Gastrocnemius medialis (tissue), 4 donors: ENCODE data around the gene PGM2. TPM values are rescaled to one million over a fixed set of nuclear protein-coding genes. Genes with fewer than 3 reads are reported as not detected.

Experiments
- ATAC-seq, 2 donors: fragments of 150-250 bp; one replicate each; pipeline ENCODE4 v1.9.1; 2016
- DNase-seq, 2 donors: peaks; one replicate each; pipeline ENCODE4 v3.0.0-alpha.2; 2019
- H3K27ac ChIP-seq, 4 donors: fragments of 200-600 bp; sonication (generic); 1 replicate in 1 of 4; 2 replicates in 3 of 4; pipeline ENCODE4 v1.5.1; 2016 to 2018; ENCODE audit warnings: mild to moderate bottlenecking in 2 of 4, moderate library complexity in 1 of 4
- H3K27me3 ChIP-seq, 3 donors: fragments of 200-600 bp; sonication (generic) in 2 of 3; 1 replicate in 1 of 3; 2 replicates in 2 of 3; pipeline versions ENCODE4 v1.5.1 to v1.6.0; 2016 to 2019; ENCODE audit warnings: mild to moderate bottlenecking in 1 of 3, moderate library complexity in 1 of 3
- H3K36me3 ChIP-seq, 2 donors: fragments of 200-600 bp; sonication (generic) in 1 of 2; one replicate each; pipeline ENCODE4 v1.5.1; 2017 to 2018
- H3K4me1 ChIP-seq, 2 donors: fragments of 200-600 bp; sonication (generic) in 1 of 2; one replicate each; pipeline ENCODE4 v1.5.1; 2016 to 2017; ENCODE audit warnings: mild to moderate bottlenecking in 2 of 2
- H3K4me3 ChIP-seq, 4 donors: fragments of 200-600 bp; sonication (generic) in 3 of 4; 1 replicate in 1 of 4; 2 replicates in 3 of 4; pipeline ENCODE4 v1.5.1; 2016 to 2019; ENCODE audit warnings: mild to moderate bottlenecking in 2 of 4
- H3K9me3 ChIP-seq, 3 donors: fragments of 200-600 bp; sonication (generic) in 2 of 3; 1 replicate in 1 of 3; 2 replicates in 2 of 3; pipeline ENCODE4 v1.5.1; 2016 to 2019
- POLR2A ChIP-seq, 2 donors: fragments of 450-650 bp; IDR thresholded peaks; one replicate each; pipeline ENCODE4 v1.6.1; 2017; ENCODE audit warnings: antibody characterized with exemption in 2 of 2, mild to moderate bottlenecking in 2 of 2, moderate library complexity in 2 of 2
- in situ Hi-C, 4 donors: fragments of 200-750 bp; cut with MboI; loops; one replicate each; pipeline versions ENCODE4 v1.15.0 to v1.8.0; 2017; ENCODE audit warnings: low sequenced_read_pairs in 4 of 4
- intact Hi-C: fragments of 100-400 bp; cut with DNase I; formaldehyde crosslinking; loops from one replicate; pipeline ENCODE4 v1.15.1; 2023; ENCODE audit warnings: low total_unique reads
- total RNA-seq, 4 donors: library from RNA; depleted of rRNA; stranded (reverse); fragments of >200 nt; gene quantifications; one replicate each; pipeline versions ENCODE4 v1.1.0 to v1.2.3, GENCODE V29; 2016
- TF ChIP-seq, protein P1 (sequence below), 5 experiments: fragments of 450-650 bp in 3 of 5; fragments of 200-600 bp in 2 of 5; sonication (generic) in 2 of 5; IDR thresholded peaks in 4 of 5; conservative IDR thresholded peaks in 1 of 5; 1 replicate in 4 of 5; 2 replicates in 1 of 5; pipeline ENCODE4 v1.5.1; 2016 to 2019; ENCODE audit warnings: antibody characterized with exemption in 5 of 5, mild to moderate bottlenecking in 3 of 5, moderate library complexity in 3 of 5

PGM2 gene
- total RNA-seq, 4 donors from 2014 or later: 0.92 to 3.7 (median 2.1) TPM

DNA sequence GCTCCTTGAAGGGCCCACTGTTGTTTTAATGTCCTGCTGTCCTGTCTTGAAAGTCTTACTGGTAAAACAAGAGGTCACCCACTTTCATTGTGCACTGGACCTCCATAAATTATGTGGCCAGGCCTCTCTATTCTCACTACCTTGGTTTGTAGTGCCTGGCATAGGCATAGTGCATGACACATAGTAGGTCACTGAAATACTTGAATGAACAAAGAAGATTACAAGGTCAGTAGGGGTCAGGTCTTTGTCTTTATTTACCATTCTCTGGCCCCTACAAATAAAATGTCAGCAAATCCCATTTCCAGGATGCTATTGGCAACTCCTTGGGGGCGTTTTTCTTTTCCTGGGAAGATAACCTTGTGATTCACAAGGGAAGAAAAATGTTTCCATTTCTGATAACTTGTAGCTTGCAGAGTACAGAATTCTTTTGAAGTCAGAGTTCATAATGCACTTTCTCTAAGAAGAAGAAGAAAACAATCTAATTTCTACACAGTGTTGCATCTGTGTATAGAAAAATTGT lies 1.4 kb downstream of the PGM2 start:
- DNase-seq: no peak
- ATAC-seq: no peak
- H3K27me3 ChIP-seq: no peaks in the 10 kb centered on the region
- TF ChIP-seq, protein P1, sequence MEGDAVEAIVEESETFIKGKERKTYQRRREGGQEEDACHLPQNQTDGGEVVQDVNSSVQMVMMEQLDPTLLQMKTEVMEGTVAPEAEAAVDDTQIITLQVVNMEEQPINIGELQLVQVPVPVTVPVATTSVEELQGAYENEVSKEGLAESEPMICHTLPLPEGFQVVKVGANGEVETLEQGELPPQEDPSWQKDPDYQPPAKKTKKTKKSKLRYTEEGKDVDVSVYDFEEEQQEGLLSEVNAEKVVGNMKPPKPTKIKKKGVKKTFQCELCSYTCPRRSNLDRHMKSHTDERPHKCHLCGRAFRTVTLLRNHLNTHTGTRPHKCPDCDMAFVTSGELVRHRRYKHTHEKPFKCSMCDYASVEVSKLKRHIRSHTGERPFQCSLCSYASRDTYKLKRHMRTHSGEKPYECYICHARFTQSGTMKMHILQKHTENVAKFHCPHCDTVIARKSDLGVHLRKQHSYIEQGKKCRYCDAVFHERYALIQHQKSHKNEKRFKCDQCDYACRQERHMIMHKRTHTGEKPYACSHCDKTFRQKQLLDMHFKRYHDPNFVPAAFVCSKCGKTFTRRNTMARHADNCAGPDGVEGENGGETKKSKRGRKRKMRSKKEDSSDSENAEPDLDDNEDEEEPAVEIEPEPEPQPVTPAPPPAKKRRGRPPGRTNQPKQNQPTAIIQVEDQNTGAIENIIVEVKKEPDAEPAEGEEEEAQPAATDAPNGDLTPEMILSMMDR (IDR thresholded peaks at IDR 0.05 in 4 of 5, conservative IDR thresholded peaks at IDR 0.05 in 1 of 5): no peak
- TF ChIP-seq POLR2A (IDR thresholded peaks at IDR 0.05): no peak
- no peaks in the 10 kb centered on the region for H3K36me3 ChIP-seq
- peak overlapping the region in 1 of 4 donors; percentile 76 for H3K27ac ChIP-seq
- H3K4me1 ChIP-seq: peaks cover 10 to 11% of the 10 kb centered on the region in 2 donors
- in situ Hi-C loops: no loop called here
- intact Hi-C loops: loop anchor here (2.0 to 5.0 kb wide), 3 partner anchors 44 to 149 kb away; partner anchors contain the start of gene TBC1D1
- H3K4me3 ChIP-seq: peak overlapping the region in 2 of 4 donors; percentile 75 to 88
- no peaks in the 10 kb centered on the region for H3K9me3 ChIP-seq

DNA sequence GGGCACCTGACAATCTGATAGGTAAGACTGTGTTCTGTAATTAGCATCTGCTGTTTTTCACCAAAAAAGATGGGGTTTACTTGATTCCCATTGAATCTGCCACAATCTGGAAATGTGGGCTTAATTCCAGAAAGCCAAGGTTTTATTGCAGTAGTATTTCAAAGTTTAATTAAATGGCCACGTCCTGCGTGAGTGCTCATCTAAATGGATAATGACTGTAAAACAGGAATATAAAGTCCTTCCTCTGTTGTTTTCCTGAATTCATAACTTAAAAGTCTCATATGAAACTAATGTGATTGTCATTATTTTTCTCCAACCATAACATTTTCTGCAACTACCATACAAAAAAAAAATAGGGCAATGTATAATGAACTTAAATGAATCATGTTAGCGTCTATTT lies 2.4 kb downstream of the PGM2 start:
- peaks cover 10 to 11% of the 10 kb centered on the region in 2 donors for H3K4me1 ChIP-seq
- no peak for DNase-seq
- H3K36me3 ChIP-seq: no peaks in the 10 kb centered on the region
- ATAC-seq: no peak
- no peaks in the 10 kb centered on the region for H3K27me3 ChIP-seq
- H3K27ac ChIP-seq: no peak overlapping the region
- no peak overlapping the region for H3K4me3 ChIP-seq
- TF ChIP-seq, protein P1 (IDR thresholded peaks at IDR 0.05 in 4 of 5, conservative IDR thresholded peaks at IDR 0.05 in 1 of 5): no peak
- H3K9me3 ChIP-seq: no peaks in the 10 kb centered on the region
- intact Hi-C loops (loop anchor here (5.0 kb wide), 2 partner anchors 43 to 148 kb away; no protein-coding TSS in a partner anchor), in situ Hi-C loops (no loop called here)

DNA sequence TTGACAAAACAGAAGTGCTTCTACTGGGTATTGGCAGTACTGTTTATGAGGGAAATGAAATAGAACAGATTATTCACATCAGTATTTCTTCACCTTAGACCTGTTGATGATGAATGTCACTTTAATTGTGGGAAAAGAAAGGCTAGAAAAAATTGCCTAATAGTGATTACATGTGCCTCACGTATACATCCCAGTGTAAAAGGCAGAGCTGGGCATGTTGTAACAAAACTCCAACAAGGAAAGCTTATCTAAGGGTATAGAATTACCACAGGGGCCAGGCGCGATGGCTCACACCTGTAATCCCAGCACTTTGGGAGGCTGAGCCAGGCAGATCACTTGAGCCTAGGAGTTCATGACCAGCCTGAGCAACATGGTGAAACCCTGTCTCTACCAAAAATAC lies 4.2 kb downstream of the PGM2 start:
- DNase-seq (no peak), ATAC-seq (no peak)
- Histone ChIP-seq H3K27me3 (no peaks in the 10 kb centered on the region), H3K27ac (no peak overlapping the region), H3K36me3 (peaks cover 0 to 6% of the 10 kb centered on the region in 2 donors), H3K4me1 (peaks cover 7 to 11% of the 10 kb centered on the region in 2 donors), H3K4me3 (no peak overlapping the region), H3K9me3 (no peaks in the 10 kb centered on the region)
- TF ChIP-seq, protein P1 (IDR thresholded peaks at IDR 0.05 in 4 of 5, conservative IDR thresholded peaks at IDR 0.05 in 1 of 5): no peak
- TF ChIP-seq POLR2A (IDR thresholded peaks at IDR 0.05): no peak
- in situ Hi-C loops: no loop called here
- intact Hi-C loops: no loop called here

DNA sequence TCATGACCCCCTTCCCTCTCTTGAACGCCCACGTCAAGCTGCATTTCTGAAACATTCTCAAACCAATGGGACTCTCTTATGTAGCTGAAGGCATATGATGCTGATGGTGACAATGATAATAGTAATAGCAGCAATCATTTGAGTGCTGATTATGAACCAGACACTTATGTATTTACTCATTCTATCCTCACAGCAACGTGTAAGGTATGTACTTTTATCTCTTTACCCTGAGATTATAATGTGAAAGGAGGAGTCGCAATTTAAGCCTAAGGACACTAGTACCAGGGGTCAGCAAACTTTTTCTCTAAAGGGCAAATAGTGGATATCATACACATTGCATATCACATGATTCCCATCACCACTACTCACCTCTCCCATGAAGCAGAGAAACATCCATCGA lies 8.5 kb downstream of the PGM2 start:
- in situ Hi-C loops: no loop called here
- ATAC-seq (no peak), DNase-seq (no peak)
- TF ChIP-seq POLR2A (IDR thresholded peaks at IDR 0.05): no peak
- TF ChIP-seq, protein P1 (IDR thresholded peaks at IDR 0.05 in 4 of 5, conservative IDR thresholded peaks at IDR 0.05 in 1 of 5): no peak
- Histone ChIP-seq H3K4me1 (no peaks in the 10 kb centered on the region), H3K36me3 (peaks cover 0 to 10% of the 10 kb centered on the region in 2 donors), H3K27ac (no peak overlapping the region), H3K9me3 (no peaks in the 10 kb centered on the region), H3K27me3 (no peaks in the 10 kb centered on the region), H3K4me3 (no peak overlapping the region)
- intact Hi-C loops: no loop called here

DNA sequence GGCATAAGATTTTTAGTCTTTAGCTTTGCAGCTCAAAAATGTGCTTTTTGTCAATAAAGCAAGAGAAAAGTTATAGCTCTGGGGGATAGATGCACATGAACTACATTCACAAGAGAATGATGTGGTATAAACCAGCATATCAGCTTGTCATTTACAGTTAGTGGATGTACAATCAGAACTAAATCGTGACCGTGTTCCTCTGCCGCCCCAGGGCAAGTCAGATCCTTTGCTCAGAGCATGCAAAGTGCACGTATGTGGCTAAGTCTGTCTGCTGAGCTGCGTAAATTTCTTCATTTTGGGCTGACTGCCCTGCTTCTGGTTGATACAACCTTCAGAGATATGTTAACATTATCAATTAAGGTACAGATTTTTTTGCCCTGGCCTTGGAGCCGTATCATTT lies 9.3 kb downstream of the PGM2 start:
- Histone ChIP-seq H3K4me3 (no peak overlapping the region), H3K4me1 (no peaks in the 10 kb centered on the region), H3K27ac (no peak overlapping the region), H3K27me3 (no peaks in the 10 kb centered on the region), H3K36me3 (peaks cover 0 to 10% of the 10 kb centered on the region in 2 donors), H3K9me3 (no peaks in the 10 kb centered on the region)
- intact Hi-C loops: no loop called here
- TF ChIP-seq, protein P1 (IDR thresholded peaks at IDR 0.05 in 4 of 5, conservative IDR thresholded peaks at IDR 0.05 in 1 of 5): no peak
- TF ChIP-seq POLR2A (IDR thresholded peaks at IDR 0.05): no peak
- ATAC-seq: no peak
- no peak for DNase-seq
- in situ Hi-C loops: no loop called here
